ENCODE data around the gene SIRPG.

DNA sequence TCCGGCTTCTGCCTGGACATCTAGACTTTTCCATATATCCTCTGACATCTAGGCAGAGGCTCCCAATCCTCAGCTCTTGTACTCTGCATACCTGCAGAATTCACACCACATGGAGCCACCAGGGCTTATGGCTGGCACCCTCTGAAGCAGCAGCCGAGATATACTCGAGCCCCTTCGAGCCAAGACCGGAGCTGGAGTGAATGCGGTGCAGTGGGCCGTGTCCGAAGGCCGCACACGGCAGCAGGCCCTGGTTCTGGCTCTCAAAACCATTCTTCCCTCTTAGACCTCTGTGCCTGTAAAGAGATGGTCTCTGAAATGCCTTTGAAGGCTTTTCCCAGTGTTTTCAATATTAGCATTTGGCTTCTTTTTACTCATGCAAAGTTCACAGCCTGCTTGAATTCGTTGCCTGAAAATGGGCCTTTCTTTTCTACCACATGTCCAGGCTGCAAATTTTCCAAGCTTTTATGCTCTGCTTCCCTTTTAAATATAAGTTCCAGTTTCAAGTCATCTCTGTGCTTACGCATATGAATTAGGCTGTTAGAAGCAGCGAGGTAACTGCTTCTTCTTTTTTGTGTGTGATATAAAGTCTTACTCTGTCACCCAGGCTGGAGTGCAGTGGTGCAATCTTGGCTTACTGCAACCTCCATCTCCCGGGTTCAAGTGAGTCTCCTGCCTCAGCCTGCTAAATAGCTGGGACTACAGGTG lies 33.9 kb downstream of the SIRPG start:
- TF ChIP-seq CTCF (IDR thresholded peaks at IDR 0.05) = no peak
- no peak for TF ChIP-seq EP300 (IDR thresholded peaks at IDR 0.05)
